Activated CD8-positive, alpha-beta memory T cell treated with anti-CD3 and anti-CD28 coated beads for 36 hours (primary cell): ENCODE data around the gene PHACTR4. TPM values are rescaled to one million over a fixed set of nuclear protein-coding genes. Genes with fewer than 3 reads are reported as not detected.
"Not testable (repeated sequence)": the region's sequence is repeated elsewhere in the genome, so short reads cannot be mapped to it uniquely, and the experiment has no call there.

Experiments used
- CTCF ChIA-PET: fragments of 350-600 bp; sonication (Branson Sonifier 250); formaldehyde crosslinking; loops from one replicate; lab custom pipeline; 2021; ENCODE audit warnings: antibody characterized with exemption; lab: Charles Lee
- POLR2A ChIA-PET: fragments of 350-600 bp; sonication (Branson Sonifier 250); formaldehyde crosslinking; loops from one replicate; lab custom pipeline; 2021; ENCODE audit warnings: antibody characterized with exemption; lab: Charles Lee
- total RNA-seq, 2 experiments: library from RNA; stranded (reverse); gene quantifications; one replicate each; pipeline ENCODE4 v1.2.3, GENCODE V29; 2021

Gene PHACTR4
- total RNA-seq, 2 experiments from 2014 or later, result 23.0 to 24.3 TPM

DNA sequence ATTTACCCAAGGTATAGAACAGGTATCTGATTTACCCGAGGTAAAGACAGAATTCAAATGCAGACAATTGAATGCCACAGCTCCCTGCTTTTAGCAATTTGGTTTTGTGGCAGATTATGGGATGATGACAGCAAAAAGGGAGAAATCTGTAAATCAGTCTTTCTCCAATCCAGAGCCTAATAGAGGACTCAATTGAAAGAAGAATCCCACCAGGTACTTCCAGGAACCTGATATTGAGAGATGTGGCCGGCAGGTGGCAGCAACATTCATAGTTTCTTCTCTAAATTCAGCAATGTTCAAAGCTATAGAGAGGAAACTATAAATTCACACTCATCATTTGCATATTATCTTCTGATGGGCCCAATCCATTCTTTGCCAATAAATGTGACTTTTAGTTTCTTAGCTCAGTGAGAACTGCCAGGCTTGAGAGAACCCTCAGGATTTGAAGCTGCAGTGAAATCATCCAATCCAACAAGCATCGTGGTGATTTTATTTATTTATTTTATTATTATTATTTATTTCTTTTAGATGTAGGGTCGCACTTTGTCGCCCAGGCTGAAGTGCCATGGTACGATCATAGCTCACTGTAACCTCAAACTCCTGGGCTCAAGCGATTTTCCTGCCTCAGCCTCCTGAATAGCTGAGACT lies 9.8 kb upstream of the PHACTR4 start:
- ChIA-PET POLR2A (interaction anchor here (0.6 to 1.2 kb wide), 2 partner anchors 152 to 534 kb away, joined by 4 to 5 read pairs; no protein-coding TSS in a partner anchor), CTCF (interaction anchor here (0.5 to 1.9 kb wide), 15 partner anchors 9 to 517 kb away, joined by 3 to 7 read pairs (median 4); no protein-coding TSS in a partner anchor)

DNA sequence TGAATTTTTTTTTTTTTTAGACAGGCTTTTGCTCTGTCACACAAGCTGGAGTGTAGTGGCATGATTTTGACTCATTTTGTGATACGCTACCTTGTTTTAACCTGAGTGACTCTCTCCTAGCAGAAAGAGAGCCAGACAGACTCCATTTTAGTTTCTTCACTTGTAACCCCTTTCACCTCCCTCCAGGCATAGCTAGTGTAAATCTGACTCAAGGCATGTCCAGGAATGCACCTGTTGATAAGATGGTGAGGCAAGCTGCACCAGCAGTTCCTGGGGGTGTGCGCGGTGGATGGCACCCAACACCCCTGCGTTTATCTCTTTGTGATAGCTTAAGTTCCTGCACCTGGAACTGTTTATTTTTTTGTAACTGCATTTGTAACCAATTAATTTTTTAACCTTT lies 4.7 kb upstream of the PHACTR4 start:
- ChIA-PET CTCF (interaction anchor here (0.5 to 0.7 kb wide), 3 partner anchors 9 to 487 kb away, joined by 3 read pairs; no protein-coding TSS in a partner anchor), POLR2A (no interaction called here)

DNA sequence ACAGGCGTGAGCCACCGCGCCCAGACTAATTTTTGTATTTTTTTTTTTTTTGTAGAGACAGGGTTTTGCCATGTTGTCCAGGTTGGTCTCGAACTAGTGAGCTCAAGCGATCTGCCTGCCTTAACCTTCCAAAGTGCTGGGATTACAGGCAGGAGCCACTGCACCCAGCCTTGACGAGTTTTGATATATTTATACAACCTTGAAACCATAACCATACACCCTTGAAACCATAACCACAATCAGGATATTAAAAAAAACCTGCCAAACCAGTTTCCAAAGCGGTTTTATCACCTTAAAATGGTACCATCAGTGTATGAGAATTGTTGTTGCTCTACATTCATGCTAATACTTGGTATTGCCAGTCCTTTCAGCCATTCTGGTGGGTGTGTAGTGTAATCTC lies 3.7 kb upstream of the PHACTR4 start:
- ChIA-PET POLR2A (interaction anchor here (0.6 to 0.7 kb wide), 2 partner anchors 106 to 959 kb away, joined by 3 to 5 read pairs; no protein-coding TSS in a partner anchor), CTCF (no interaction called here)

DNA sequence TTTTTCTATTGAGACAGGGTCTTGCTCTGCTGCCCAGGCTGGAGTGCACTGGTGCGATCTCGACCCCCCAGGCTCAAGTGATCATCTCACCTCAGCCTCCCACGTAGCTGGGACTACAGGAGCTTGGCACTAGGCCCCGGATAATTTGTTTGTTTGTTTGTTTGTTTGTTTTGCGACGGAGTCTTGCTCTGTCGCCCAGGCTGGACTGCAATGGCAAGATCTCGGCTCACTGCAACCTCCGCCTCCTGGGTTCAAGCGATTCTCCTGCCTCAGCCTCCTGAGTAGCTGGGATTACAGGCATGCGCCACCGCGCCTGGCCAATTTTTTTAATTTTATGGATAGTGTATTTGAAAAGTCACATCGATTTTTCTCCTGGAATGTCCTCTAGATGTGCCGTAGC lies 932 bp upstream of the PHACTR4 start:
- ChIA-PET POLR2A (interaction anchor here (1.1 kb wide), 1 partner anchor 137 kb away, joined by 3 read pairs; the partner anchor contains the start of gene RCC1), CTCF (interaction anchor here (0.6 to 1.8 kb wide), 3 partner anchors 9 to 24 kb away, joined by 3 to 7 read pairs (median 3); no protein-coding TSS in a partner anchor)

DNA sequence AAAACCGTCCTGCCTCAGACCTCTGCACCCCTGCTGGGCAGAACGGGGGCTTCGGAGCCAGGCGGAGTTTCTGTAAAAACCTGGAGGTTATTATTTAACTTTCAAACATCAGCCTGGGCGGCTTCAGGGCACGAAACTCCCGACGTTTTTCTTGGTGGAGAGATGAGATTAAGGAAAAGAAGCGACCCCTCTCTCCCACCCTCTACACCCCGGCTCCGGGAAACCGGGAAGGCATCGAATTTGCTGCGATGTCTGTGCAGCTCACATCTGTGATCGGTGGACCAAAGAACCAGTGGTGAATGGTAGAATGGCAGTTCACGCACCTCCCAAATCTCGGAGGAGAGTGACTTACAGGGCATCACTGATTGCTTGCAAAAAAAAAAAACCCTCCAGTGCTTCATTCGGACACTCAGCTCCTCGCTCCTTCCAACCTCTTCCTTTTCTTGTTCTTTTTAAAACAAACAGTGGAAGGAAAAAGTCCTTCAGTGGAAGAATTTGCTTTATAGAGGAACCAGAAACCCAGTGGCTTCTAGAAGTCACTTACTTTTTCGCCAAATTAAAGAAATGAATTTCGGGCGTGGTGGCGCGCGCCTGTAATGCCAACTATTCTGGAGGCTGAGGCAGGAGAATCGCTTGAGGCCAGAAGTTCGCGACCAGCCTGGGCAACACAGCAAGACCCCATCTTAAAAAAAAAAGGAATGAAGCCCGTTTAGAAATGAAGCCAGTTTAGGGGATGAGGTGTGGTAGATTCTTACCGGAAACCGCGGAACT lies 884 bp downstream of the PHACTR4 start:
- POLR2A ChIA-PET, result interaction anchor here (0.5 to 0.7 kb wide), 7 partner anchors 13 to 597 kb away, joined by 3 to 12 read pairs (median 3); partner anchors contain the start of gene PPP1R8

DNA sequence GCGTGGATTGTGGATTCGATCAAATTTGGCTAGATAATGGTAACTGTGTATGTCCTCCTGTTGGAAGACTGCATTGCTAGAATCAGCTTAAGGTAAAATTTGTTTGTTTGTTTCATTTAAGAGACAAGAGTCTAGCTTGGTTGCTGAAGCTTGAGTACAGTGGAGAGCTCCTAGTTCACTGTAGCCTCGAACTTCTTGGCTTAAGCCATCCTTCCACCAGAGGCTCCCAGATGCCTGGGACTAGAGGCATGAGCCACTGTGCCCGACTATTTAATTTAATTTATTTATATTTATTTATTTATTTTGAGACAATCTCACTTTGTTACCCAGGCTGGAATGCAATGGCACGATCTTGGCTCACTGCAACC lies 1.5 kb downstream of the PHACTR4 start:
- ChIA-PET POLR2A (interaction anchor here (0.5 to 0.6 kb wide), 4 partner anchors 13 to 598 kb away, joined by 3 read pairs; no protein-coding TSS in a partner anchor), CTCF (interaction anchor here (1.0 kb wide), 1 partner anchor 11 kb away, joined by 4 read pairs; no protein-coding TSS in a partner anchor)

More for the DNA sequence above, 884 bp downstream of the PHACTR4 start:
- CTCF ChIA-PET, result interaction anchor here (1.0 to 1.6 kb wide), 2 partner anchors 10 to 506 kb away, joined by 3 to 4 read pairs; no protein-coding TSS in a partner anchor

DNA sequence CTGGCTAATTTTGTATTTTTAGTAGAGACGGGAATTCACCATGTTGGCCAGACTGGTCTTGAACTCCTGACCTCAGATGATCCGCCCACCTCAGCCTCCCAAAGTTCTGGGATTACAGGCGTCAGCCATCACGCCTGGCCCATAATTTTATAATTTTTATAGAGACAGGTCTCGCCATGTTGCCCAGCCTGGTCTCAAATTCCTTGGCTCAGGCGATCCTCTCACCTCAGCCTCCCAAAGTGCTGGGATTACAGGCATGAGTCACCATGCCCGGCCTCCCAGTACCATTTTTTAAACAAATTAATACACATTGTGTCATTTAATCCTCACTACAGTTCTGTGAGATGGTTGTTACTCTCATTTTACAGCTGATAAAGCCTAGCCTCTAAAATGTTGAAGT lies 3.9 kb downstream of the PHACTR4 start:
- POLR2A ChIA-PET, CTCF ChIA-PET: not testable (repeated sequence)

DNA sequence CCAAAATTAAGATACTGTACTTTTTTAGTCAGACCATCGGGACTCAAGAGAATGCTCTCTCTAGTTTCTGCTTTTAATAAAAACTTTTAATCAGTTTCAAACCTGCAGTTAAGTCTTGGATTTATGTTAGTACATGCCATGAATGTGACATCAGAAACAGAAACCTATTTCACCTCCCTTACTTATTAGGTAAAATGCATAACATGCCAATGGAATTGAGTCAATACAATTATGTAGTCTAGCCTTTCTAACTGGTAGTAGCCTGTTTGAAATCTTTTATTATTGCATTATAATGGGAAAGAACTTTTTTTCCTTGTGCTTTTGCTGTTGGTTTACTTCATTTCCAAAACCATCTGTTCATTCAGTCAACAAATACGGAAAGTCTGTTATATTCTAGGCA lies 4.8 kb downstream of the PHACTR4 start:
- ChIA-PET CTCF (no interaction called here), POLR2A (no interaction called here)

DNA sequence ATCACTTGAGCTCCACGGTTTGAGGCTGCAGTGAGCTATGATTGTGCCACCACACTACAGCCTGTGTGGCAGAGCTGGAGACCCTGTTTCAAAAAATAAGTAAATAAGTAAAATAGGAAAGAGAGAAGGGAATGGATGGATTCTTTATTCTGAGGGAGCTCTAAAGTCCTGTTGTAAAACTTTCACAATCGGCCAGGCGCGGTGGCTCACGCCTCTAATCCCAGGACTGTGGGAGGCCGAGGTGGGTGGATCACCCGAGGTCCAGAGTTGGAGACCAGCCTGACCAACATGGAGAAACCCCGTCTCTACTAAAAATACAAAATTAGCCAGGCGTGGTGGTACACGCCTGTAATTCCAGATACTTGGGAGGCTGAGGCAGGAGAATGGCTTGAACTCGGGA lies 6.1 kb downstream of the PHACTR4 start:
- POLR2A ChIA-PET, CTCF ChIA-PET: not testable (repeated sequence)

DNA sequence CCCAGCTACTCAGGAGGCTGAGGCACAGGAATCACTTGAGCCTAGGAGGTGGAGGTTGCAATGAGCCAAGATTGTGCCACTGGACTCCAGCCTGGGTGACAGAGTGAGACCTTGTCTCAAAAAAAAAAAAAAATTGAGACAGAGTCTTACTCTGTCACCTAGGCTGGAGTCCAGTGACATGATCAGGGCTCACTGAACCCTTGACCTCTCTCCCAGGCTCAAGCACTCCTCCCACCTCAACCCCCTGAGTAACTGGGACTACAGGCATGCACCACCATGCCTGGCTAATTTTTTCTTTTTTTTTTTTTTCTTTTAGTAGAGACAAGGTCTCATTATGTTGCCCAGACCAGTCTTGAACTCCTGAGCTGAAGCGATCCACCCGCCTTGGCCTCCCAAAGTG lies 6.7 kb downstream of the PHACTR4 start:
- CTCF ChIA-PET, POLR2A ChIA-PET: not testable (repeated sequence)

DNA sequence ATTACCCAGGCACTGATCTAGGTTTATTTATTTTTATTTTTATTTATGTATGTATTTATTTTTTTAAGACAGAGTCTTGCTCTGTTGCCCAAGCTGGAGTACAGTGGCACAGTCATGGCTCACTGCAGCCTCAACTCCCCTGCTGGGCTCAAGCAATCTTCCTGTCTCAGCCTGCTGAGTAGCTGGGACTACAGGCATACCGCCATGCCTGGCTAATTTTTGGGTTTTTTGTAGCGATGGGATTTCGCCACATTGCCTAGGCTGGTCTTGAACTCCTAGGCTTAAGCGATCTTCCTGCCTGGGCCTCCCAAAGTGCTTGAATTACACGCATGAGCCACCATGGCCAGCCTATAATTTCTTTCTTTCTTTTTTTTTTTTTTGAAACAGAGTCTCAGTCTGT lies 9.4 kb downstream of the PHACTR4 start:
- ChIA-PET POLR2A (no interaction called here), CTCF (interaction anchor here (1.0 kb wide), 1 partner anchor 17 kb away, joined by 3 read pairs; no protein-coding TSS in a partner anchor)

GRCh38 chr1:28380394-28380793 lies 10.9 kb downstream of the PHACTR4 start:
- CTCF ChIA-PET, result no interaction called here
- POLR2A ChIA-PET, result no interaction called here

GRCh38 chr1:28383785-28384184 lies 14.2 kb downstream of the PHACTR4 start:
- POLR2A ChIA-PET, CTCF ChIA-PET: not testable (repeated sequence)

- CTCF ChIA-PET, result no interaction called here
Observed at GRCh38 chr1:28392027-28392652, 22.6 kb downstream of the PHACTR4 start.

DNA sequence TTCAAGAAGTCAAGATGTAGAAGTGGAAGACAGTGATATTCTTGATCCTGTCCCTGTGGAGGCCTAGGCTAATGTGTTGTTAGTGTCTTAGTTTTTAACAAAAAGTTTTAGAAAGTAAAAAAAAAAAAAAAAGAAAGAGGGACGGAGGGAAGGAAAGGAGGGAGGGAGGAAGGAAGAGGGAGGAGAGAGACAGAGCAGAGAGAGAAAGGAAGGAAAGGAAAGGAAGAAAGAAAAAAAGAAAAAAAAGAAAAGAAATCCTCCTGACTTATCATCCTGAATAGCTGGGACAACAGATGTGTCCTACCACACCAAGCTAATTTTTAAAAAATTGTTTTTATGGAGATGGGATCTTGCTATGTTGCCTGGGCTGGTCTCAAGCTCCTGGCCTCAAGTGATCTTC lies 24.6 kb downstream of the PHACTR4 start:
- ChIA-PET CTCF (interaction anchor here (0.6 kb wide), 1 partner anchor 201 kb away, joined by 3 read pairs; no protein-coding TSS in a partner anchor), POLR2A (no interaction called here)

More at GRCh38 chr1:28392027-28392652, 22.6 kb downstream of the PHACTR4 start:
- POLR2A ChIA-PET, result no interaction called here

GRCh38 chr1:28395181-28395580 lies 25.6 kb downstream of the PHACTR4 start:
- CTCF ChIA-PET, result no interaction called here
- POLR2A ChIA-PET, result interaction anchor here (0.7 kb wide), 1 partner anchor 330 kb away, joined by 3 read pairs; no protein-coding TSS in a partner anchor

- ChIA-PET CTCF (interaction anchor here (0.9 to 1.2 kb wide), 2 partner anchors 8 to 42 kb away, joined by 3 to 6 read pairs; no protein-coding TSS in a partner anchor), POLR2A (interaction anchor here (0.7 kb wide), 1 partner anchor 335 kb away, joined by 3 read pairs; no protein-coding TSS in a partner anchor)
Observed at GRCh38 chr1:28401760-28402159, 32.2 kb downstream of the PHACTR4 start.

GRCh38 chr1:28409090-28409489 lies 39.5 kb downstream of the PHACTR4 start:
- POLR2A ChIA-PET, result no interaction called here
- CTCF ChIA-PET, result interaction anchor here (0.9 to 2.1 kb wide), 3 partner anchors 21 to 107 kb away, joined by 3 to 7 read pairs (median 4); no protein-coding TSS in a partner anchor

GRCh38 chr1:28411656-28412055 lies 42.1 kb downstream of the PHACTR4 start:
- CTCF ChIA-PET, result no interaction called here
- POLR2A ChIA-PET, result no interaction called here
